Activated T-cell treated with anti-CD3 and anti-CD28 coated beads for 4 hours (primary cell): ENCODE measurements around the gene WDR82.

ENCODE experiments used
- DNase-seq: peaks from one replicate; pipeline ENCODE4 v3.0.0-alpha.2; 2020

WDR82 gene

GRCh38 chr3:52253314-52254304 is 24.8 kb downstream of the WDR82 start:
- peak; percentile 78 for DNase-seq

DNA sequence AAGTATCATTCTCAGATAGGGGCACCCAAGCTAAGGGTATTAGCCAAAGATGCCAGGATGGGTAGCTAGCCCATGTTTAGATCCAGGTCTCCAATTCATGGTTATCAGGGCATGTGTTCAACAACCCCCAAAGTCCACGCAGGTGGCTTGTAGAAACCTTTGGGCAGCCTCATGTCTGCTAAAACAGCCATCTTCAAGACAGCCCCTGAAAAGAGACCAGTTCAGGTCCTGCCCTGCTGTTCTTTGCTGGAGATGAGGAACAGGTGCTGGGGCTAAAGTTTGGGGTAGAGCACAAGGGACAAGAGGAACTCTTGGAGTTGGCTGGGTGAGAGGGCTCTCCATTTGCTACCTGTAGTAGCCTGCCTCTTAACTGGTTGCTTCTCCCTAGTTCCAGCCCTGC is 28.3 kb downstream of the WDR82 start:
- DNase-seq, result no peak

DNA sequence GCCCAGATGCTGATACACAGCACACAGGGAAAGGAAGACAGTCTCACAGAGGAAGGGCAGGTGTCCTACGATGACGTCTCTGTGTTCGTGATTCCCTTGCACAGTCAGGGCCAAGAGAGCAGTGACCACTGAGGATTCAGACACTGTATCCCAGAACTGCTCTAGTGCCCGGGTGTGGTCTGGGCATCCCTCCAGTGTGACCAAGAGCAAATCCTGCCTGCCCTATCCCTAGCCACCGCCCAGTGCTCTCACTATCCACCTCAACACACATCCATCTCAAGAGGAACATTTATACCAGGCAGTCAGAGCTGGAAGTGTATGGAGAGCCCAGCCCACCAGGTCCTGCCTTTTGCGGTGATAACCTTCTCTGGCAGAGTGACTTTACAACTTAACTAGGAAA is 28.8 kb downstream of the WDR82 start:
- DNase-seq, result no peak

- no peak for DNase-seq
These were observed 29.5 kb downstream of the WDR82 start for GRCh38 chr3:52248816-52249547.

DNA sequence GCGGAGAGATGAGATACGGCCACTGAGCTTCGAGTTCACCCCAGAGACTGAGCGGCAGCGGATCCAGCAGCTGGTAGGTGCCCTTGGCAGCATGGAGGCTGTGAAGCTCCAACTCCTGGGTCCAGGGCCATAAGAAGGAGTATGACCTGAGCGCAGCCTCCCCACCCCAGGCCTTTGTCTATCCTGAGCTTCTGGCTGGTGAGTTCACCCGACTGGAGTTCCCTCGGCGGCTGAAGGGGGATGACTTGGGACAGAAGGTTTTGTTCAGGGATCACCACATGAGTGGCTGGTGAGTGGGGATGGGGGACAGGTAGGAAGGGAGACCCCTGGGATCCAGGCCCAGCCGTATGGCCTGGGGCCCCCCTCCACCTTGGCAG is 30.3 kb downstream of the WDR82 start:
- DNase-seq, result no peak

- no peak for DNase-seq
These were observed 30.9 kb downstream of the WDR82 start for GRCh38 chr3:52247409-52248164.

DNA sequence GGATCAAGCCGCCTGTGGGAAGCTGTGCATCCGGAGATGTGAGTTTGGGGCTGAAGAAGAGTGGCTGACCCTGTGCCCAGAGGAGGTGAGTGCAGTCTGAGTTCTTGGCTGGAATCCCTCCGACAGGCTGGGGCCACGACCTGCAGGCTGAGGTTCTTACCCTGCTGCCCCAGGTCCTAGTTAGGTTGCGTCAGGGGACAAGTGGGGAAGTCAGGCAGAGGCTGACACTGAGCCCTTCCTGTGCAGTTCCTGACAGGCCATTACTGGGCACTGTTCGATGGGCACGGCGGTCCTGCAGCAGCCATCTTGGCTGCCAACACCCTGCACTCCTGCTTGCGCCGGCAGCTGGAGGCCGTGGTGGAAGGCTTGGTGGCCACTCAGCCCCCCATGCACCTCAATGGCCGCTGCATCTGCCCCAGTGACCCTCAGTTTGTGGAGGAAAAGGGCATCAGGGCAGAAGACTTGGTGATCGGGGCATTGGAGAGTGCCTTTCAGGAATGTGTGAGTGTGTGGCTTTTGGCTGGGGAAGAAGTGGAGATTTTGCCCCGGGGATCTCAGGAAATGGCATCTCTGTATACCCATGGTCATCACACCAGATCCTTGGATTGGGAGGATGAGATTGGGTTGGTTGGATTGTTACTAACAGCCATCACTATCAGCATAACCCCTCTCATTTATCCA is 31.6 kb downstream of the WDR82 start:
- no peak for DNase-seq

DNA sequence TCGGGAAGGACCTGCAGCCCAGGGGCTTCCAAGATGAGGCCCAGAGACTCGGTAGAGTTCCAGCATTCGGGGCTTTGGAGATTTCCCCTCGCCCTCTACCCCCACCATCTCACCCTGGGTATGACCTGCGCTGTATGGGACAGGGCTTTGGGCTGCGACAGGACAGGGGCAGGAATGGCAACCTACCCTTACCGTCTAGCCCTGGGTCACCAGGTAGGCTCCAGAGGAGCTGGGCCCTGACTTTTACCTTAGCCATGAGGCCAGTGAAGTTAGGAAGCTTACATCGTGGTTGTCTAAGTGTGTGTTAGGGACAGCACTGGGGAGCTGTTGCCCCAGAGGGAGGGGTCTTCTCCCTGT is 32.2 kb downstream of the WDR82 start:
- no peak for DNase-seq

- DNase-seq, result peak; percentile 33
These were observed 32.9 kb downstream of the WDR82 start, which contains the start of gene PPM1M for GRCh38 chr3:52245322-52246263. TSS of gene PPM1M (plus strand) at chr3:52245759. CDS start at chr3:52245825, 66 bp downstream.

DNA sequence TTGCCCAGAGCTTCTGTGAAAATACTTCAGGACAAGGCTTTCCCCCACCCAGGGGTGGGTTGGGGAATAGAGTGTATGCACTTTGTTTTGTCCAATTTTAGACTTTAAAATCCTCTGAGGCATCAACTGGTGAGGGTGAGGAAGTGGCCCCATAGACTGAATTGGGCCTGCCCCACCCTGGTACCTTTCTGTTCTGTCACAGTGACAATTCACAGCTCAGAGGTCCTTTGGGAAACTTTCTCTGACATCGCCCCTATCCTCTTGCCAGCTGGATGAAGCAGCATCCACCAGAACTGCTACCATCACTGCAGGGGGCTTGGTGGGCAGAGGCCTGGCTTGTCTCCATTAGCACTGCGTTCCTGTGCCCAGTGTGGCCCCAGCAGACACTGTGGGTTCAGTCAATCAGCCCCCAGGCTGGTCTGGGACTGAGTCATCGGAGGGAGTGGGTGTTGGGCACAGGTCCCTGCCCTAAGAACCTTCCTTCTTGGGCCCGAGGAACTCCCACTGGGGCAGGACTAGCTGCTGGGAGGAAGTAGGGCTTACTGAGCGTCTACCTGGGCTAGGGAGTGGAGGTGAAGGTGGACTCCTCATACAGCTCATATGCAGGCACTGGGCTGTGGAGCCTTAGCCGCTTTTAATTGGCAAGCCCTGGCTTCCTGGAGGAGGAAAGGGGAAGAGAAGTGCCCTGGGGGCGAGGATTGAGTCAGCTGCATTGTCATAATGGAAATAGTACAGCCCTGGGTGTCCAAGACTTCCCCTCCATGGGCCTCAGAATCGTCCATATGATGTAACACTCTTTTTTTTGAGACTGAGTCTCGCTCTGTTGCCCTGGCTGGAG is 34.4 kb downstream of the WDR82 start:
- peak; percentile 29 for DNase-seq

- no peak for DNase-seq
These were observed 36.4 kb downstream of the WDR82 start for GRCh38 chr3:52242039-52242438.

GRCh38 chr3:52240886-52241370 is 37.5 kb downstream of the WDR82 start:
- DNase-seq, result no peak

DNA sequence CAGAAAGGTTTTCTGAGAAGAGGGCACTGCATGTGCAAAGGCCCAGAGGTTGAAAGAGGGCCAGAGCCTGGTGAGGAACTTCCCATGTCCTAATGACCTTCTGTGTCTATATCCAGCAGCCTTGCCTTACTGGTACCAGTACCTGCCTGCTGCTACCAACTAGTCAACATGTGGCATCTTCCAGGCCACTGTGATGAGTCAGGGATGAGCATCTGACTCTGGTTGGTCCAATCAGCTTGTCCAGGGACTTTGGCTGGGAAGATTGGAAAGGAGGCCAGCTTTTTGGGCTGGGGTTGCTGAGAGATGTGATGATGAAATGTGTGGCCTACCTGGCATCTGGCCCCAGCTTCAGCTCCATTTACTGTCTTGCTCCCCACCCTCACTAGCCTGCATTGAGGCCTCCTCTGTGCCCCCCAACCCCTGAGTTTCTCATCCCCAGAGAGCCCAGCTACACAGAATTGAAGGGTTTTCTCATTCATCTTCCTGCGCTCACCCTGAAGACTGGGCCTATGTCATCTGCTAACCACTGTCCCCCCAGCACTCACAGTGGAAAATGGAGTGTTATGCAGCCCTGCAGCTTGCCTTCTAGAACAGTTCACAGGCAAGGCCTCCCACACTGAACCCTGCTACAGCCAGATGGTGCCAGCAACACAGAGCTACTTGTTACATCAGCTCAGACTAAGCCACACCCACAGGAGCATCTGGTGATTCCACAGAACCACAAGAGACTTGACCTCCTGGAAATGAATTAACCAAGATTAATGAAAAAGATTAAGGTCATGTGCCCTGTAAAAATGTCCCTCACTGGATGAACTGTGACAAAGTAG is 38.2 kb downstream of the WDR82 start:
- peak; percentile 54 for DNase-seq

DNA sequence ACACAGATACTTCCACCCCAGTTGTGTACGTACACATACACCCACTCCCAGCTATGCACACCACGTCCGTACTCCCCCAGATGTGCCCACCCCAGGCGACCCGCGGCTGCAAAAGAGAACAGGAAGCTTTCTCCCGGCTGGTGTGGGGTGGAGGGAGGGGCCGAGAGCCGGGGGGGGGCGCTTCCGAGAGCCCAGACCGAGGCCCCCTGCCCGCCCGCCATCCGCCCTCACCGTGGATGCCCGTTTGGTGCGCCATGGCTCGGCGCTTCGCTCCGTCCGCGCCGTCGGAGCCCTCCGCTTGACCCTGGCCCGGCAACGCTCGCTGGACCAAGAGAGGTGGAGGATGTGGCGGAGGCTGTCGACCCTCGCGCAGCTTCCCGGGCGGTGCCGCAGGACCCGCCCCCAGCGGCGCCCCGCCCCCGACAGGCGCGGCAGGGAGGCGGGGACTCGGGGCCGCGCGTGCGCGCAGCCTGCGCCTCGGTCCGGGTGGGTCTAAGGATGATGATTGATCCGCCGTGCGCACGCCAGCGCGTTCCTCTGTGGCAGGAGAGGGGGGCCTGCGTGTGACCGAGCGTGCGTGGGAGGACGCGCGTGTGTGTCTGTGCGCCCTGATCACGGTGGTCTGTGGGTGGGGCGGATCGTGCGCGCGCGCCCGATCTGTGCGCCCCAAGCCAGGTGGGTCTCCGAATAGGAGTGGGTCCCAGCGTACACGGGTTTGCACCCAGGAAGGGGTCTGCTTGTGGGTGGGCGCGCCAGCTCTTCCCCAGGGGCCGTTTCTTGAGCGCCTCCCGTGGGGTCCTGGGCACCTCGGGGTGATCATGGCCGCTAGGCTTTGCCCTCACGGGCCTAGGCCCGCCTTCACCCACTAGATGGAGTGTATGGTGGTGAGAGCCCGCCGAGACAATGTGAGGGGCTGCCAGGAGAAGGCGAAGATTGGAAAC is 39.4 kb downstream of the WDR82 start, which contains the start of gene TWF2:
TSS of gene TWF2 (minus strand) at position 398 of the 941 bp plus-strand sequence. CDS start at position 256, 142 bp downstream.
- DNase-seq, result peak; percentile 85

GRCh38 chr3:52238193-52238760 is 40.2 kb downstream of the WDR82 start:
- no peak for DNase-seq

DNA sequence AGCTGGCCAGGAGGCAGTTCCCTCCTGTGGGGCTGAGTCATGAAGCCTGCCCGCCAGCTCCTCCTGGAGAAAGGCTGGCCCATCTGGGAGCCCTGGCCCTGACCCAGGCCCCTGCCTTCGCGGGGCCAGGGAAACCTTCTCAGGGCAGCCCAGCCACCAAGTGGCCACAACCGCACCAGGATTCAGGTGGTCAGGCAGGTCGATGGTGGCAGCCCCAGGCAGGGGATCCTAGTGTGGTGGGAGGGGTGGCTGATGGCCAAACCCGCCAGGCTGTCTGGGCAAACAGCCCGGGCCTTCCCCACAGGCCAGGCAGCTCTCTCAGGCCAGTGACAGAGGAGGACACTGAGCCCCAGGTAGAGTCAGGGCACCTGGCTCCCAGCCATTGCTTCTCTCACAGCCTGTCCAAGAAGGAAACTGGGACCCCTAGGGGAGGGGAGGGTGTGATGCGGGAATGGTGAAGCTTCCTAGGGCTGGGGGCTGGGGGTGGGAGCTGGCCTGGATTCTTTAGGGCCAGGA is 40.7 kb downstream of the WDR82 start:
- DNase-seq, result no peak

DNA sequence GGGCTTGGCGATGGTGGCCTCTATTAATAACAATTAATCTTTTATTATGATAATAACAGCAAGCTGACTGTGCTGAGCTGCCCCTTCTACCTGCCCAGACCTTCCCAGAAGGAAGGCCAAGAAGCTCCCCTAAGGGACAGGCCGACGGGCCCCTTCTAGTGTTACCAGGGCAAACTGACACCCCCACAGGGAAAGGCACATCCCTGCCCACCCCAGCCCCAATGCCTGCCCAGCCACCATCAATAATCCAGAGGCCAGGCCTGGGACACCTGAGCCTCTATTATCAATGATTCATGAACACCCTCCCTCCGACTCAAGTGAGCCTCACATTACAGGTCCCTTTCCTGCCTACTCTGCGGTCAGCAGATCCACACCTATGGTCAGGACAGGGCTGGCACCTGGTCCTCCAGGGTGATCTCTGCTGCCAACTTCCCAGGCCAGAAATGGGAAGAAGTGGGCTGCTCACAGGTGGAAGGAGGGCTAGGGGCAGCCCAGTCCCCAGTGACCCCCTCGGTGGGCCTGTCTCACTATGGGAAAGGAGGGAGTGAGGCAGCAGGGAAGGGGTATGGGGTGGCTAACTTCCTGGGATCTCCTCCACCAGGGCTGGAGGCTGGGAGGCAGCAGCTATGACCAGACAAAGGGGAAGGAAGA is 41.3 kb downstream of the WDR82 start:
- no peak for DNase-seq
